Mucosa of gallbladder (tissue), 1 donor: Measurements from ENCODE around the gene DIS3L2. TPM values are rescaled to one million over a fixed set of nuclear protein-coding genes. Genes with fewer than 3 reads are reported as not detected.

Experiments
- DNase-seq: peaks from one replicate; pipeline ENCODE4 v3.0.0-alpha.2; 2020; ENCODE audit warnings: low spot score
- total RNA-seq: library from RNA; stranded (reverse); gene quantifications from one replicate; pipeline ENCODE4 v1.2.1, GENCODE V29; 2021
- donor health status: DM: no; HTN: no; CAD: no.

The DIS3L2 gene
- total RNA-seq, 1 donor from 2014 or later = 36.3 TPM

GRCh38 chr2:231955758-231956472 is 5.6 kb upstream of the DIS3L2 start:
- no peak for DNase-seq

- no peak for DNase-seq
These were observed 3.4 kb upstream of the DIS3L2 start for GRCh38 chr2:231957913-231958763.

GRCh38 chr2:231960810-231961348 is 634 bp upstream of the DIS3L2 start:
- no peak for DNase-seq

GRCh38 chr2:231965102-231965501 is 3.6 kb downstream of the DIS3L2 start:
- no peak for DNase-seq

DNA sequence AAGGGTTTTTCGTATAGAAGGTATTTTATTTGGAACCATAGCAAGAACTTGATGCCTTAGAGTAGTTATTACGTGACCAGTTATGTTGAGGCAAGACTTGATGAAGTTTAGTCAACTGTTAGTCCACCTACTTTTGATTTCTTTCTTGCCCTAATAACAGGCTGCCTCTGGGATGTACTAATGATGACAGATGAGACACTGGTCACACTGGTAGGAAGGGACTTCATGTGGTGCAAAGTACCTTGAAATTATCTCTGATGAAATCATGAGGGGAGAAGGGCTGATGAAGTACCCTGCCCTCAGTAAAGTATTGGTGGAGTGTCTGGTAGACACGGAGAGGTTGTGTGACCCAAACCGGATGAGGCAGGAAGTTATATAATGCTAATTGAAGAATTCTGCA is 5.4 kb downstream of the DIS3L2 start:
- no peak for DNase-seq

- DNase-seq = no peak
These were observed 7.3 kb downstream of the DIS3L2 start for GRCh38 chr2:231968820-231969219.

GRCh38 chr2:231970461-231970860 is 8.9 kb downstream of the DIS3L2 start:
- DNase-seq = no peak

DNA sequence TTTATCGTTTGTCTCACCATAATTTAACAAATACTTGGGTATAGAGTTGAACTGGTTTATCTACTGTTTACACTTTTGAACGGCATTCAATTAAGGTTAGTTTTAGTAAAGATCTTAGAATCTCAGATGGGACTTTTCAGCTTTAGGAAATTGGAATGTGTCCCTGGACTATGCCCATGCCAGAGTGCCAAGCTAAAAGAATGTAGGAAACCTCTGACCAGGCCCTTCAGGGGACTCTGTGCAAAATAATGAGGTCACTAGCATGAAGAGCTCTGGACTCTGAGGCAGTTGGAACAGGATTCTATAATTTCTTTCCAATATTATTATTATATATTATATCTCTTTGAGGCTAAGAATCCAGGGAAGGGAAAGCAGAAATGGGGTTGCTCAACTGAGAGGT is 13.5 kb downstream of the DIS3L2 start:
- DNase-seq = no peak

- no peak for DNase-seq
These were observed 15.9 kb downstream of the DIS3L2 start for GRCh38 chr2:231977430-231977829.

DNA sequence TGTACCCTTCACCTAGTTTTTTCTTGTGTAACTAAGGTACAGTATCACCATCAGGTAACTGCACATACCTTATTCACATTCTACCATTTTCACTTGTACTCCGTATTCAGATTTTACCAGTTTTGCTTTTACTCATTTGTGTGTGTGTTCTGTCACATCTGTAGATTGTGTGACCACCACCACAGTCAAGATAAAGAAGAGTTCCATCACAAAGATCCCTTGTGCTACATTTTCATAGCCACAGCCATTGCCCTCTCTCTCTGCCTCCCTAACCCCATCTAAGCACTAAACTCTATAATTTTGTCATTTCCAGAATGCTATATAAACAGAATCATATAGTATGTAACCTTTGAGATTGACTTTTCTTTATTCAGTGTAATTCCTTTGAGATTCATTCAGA is 23.5 kb downstream of the DIS3L2 start:
- no peak for DNase-seq

GRCh38 chr2:231985823-231986261 is 24.3 kb downstream of the DIS3L2 start:
- DNase-seq = no peak

- no peak for DNase-seq
These were observed 25.7 kb downstream of the DIS3L2 start for GRCh38 chr2:231987124-231987727.

- DNase-seq = no peak
These were observed 26.8 kb downstream of the DIS3L2 start for GRCh38 chr2:231988179-231988866.

GRCh38 chr2:231991664-231992063 is 30.2 kb downstream of the DIS3L2 start:
- no peak for DNase-seq

GRCh38 chr2:231992888-231993287 is 31.4 kb downstream of the DIS3L2 start:
- no peak for DNase-seq

- DNase-seq = no peak
These were observed 35.5 kb downstream of the DIS3L2 start for GRCh38 chr2:231996797-231997540.

DNA sequence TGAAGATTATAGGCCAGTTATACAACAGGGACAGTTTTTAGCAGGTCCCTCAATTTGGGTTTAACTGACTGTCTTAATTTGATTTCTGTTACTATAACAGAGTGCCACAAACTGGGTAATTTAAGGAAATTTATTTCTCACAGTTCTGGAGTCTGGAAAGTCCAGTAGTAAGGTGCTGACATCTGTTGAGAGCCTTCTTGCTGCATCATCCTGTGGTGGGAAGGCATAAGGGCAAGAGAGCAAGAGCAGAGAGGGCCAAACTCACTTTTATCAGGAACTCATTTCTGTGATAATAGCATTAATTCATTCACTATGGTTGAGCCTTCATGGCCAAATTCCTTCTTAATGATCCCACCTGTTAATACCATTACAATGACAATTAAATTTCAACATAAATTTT is 36.5 kb downstream of the DIS3L2 start:
- no peak for DNase-seq

- no peak for DNase-seq
These were observed 38.9 kb downstream of the DIS3L2 start for GRCh38 chr2:232000439-232000838.

- no peak for DNase-seq
These were observed 39.6 kb downstream of the DIS3L2 start for GRCh38 chr2:232001073-232001472.

- DNase-seq = no peak
These were observed 44.7 kb downstream of the DIS3L2 start for GRCh38 chr2:232006253-232006652.
